Jurkat, Clone E6-1 (cell line): ENCODE results near the gene DR1. TPM values are rescaled to one million over a fixed set of nuclear protein-coding genes. Genes with fewer than 3 reads are reported as not detected.

Source experiments
- DNase-seq: peaks from one replicate; pipeline ENCODE4 v3.0.0-alpha.2; 2011; ENCODE audit warnings: low read depth, low spot score
- H3K4me3 ChIP-seq: 2 replicates; pipeline ENCODE4 v1.5.1; 2011; ENCODE audit warnings: mild to moderate bottlenecking, low read length, control low read depth, moderate library complexity
- polyA plus RNA-seq: library from polyadenylated mRNA; unstranded; fragments of >200 nt; gene quantifications from one replicate; pipeline ENCODE4 v1.2.1, GENCODE V29; 2012; ENCODE audit warnings: missing spikeins; ENCODE audit not compliant: insufficient read length, insufficient read depth

Gene DR1
- 49.7 TPM for polyA plus RNA-seq

DNA sequence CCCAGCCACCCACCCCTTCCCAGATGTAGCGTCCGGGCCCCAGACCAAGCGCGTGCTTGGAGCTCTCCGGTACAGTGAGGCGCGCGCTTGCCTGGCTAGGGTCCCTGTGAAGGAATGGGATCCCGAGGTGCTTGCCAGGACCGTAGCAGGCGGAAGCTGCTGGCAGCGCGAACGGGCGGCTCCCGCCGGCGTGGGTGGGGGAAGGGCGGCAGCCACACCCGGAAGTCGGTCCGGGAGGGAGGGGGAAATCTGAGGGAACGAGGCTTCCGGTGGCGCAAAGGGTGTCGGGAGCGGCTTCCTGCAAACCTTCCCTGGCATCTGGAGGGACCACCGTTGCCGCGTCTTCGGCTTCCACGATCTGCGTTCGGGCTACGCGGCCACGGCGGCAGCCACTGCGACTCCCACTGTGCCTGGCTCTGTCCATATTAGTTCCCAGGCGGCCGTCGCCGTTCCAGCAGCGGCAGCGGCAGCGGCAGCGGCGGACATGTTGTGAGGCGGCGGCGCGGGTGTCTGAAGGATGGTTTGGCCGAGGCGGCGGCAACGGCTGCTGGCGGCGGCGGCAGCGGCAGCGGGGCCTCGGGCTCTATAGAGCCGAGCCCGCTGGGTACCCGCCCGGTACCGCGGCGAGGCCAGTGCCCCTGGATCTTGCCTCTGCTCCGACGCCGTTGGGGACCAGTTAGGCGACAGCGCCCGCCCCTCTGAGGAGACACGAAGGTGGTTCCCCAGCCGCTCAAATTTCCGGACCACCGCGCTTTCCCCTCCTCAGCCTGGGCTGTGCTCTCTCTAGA is at the start of gene DR1:
Gene DR1, plus strand, starts transcription at position 275 of the 788 bp plus-strand sequence. CDS start 739 bp downstream, outside the sequence.
- peak; percentile 88 for DNase-seq
- peak within 1 kb of the TSS; percentile 92 for H3K4me3 ChIP-seq

- no peak overlapping the region for H3K4me3 ChIP-seq
- DNase-seq = no peak
Measured at GRCh38 chr1:93296555-93297154, 49.1 kb upstream of the DR1 start.

DNA sequence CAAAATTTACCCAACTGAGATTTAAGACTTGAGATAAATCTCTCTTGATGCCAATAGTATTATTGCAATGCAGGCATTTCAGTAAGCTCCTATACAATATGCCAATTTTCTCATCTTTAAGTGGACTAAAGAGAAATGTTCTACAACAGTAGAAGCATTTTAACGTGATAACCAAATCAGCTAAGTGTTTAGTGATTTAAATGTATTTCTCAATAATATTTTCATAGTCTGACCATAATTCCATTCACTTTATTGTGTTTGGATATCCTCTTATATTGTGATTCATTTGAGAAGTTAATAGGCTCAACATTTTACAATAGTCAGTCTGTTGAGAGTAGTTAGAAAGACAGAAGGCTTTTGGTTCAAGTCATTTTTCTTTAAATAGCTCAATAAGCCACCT is 44.6 kb upstream of the DR1 start:
- no peak for DNase-seq

DNA sequence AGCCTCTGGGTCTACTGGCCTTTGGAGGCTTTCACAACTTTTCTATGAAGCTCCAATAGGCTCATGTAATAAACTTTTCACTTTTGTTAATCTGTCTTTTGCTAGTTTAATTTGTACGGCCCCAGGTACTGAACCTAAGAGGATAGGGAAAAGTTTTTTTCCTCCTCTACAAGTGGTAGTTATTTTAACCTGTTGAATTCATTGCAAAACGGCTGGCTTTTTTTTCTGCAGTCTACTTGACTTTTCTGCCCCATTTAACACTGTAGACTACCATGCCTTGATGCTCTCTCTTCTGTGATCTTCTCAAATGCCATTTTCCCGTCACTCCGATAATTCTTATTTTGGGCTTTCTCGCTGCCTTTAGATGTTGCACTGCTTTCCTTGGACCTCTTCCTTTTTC is 43.6 kb upstream of the DR1 start:
- no peak overlapping the region for H3K4me3 ChIP-seq
- no peak for DNase-seq

More for the DNA sequence above, 44.6 kb upstream of the DR1 start:
- H3K4me3 ChIP-seq = no peak overlapping the region

DNA sequence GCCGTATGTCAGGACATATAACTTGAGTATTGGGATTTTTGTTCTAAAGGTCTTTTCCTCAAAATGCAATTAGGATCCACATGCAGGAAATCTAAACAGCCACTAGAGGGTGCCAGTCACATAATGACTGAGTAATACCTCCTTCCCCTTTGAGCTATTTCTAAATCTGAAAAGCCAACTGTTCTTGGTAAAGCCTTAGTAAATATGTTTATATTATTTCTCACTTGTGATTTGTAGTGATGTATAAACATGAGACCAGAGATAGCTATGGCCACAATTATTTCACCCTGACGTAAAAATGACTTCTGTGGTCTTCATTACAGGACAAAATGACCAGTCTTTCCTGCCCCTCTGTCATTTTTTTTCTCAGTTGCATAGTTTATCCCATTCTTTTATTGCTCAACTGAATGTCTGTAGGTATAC is 41.0 kb upstream of the DR1 start:
- no peak overlapping the region for H3K4me3 ChIP-seq
- DNase-seq = peak; percentile 63

GRCh38 chr1:93306920-93307319 is 38.8 kb upstream of the DR1 start:
- DNase-seq = no peak
- H3K4me3 ChIP-seq = no peak overlapping the region

DNA sequence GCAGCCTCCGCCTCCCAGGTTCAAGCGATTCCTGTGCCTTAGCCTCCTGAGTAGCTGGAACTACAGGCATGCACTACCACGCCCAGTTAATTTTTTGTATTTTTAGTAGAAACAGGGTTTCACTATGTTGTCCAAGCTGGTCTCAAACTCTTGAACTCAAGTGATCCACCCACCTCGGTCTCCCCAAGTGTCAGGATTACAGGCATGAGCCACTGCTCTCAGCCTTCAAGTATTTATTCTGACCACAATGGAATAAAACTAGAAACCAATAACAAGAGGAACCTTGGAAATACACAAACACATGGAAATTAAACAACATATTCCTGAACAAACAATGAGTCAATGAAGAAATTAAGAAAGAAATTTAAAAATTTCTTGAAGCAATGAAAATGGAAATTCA is 32.7 kb upstream of the DR1 start:
- H3K4me3 ChIP-seq = no peak overlapping the region
- DNase-seq = no peak

GRCh38 chr1:93317207-93317606 is 28.5 kb upstream of the DR1 start:
- H3K4me3 ChIP-seq = no peak overlapping the region
- DNase-seq = no peak

DNA sequence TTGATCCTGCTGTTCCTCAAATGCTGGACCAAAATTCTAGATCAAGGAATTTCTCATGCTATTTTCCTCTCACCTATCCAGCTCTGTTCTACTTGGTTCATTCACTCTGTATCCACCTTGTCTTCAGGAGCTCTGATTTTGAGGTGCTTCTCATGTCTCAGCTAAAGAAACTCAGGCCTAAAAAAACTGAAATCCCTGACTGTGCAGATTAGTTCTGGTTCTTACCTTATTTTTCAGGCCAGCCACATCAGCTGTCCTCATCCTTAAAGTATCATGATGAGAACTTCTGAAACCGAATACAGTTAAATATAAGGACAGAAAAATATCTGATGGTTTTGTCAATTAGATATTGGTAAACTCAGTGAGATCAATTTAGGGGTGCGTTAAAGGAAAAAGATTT is 27.8 kb upstream of the DR1 start:
- no peak overlapping the region for H3K4me3 ChIP-seq
- DNase-seq = no peak

DNA sequence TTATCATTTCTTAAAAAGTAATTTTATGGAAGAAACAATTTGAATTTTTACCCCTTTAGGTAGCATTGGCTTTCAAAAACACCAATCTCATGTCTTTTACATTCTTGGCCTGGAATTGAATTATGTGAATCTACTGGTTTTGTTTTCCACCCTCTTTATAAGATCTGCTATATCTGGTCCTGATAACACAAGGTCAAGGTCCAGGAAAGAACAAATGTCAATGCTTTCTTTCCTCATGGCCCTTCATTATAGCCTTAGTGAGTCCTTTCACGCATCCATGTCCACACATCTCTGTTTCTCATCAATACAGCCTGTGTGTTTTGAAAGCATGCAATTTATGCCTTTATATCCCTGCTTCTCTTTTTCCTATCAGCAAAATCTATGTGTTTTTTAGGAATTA is 24.0 kb upstream of the DR1 start:
- H3K4me3 ChIP-seq = no peak overlapping the region
- no peak for DNase-seq

- no peak for DNase-seq
- no peak overlapping the region for H3K4me3 ChIP-seq
Measured at GRCh38 chr1:93322349-93322748, 23.4 kb upstream of the DR1 start.

DNA sequence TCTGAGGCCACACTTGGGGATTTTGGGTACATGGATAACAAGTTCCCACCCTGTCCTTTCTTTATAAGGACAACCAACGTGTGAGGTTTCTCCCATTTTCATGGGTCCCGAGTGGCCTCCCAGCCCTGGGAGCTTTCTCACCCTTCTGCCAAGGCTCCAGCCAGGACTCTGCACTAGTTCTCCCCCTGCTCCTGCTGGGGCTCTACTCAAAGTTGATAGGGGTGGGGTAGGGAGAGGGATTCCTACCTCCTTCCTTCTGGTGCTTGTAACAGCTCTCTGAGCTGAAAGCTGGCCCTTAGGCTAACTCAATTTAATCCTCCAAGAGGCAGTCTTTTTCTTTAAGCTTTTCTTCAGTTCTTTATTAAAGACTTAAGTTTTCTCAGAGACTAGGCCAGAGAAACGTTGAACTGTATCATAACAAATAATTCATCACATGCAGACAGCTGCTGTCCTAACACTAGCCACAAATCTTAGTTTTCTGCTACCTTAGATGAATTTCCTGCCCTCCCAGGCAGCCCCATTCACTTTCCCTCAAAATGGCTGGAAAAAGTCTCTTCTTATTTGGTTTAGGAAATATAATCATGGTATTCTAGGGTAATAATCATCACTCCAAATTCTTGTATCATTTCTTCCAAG is 22.4 kb upstream of the DR1 start:
- DNase-seq = no peak
- H3K4me3 ChIP-seq = no peak overlapping the region

DNA sequence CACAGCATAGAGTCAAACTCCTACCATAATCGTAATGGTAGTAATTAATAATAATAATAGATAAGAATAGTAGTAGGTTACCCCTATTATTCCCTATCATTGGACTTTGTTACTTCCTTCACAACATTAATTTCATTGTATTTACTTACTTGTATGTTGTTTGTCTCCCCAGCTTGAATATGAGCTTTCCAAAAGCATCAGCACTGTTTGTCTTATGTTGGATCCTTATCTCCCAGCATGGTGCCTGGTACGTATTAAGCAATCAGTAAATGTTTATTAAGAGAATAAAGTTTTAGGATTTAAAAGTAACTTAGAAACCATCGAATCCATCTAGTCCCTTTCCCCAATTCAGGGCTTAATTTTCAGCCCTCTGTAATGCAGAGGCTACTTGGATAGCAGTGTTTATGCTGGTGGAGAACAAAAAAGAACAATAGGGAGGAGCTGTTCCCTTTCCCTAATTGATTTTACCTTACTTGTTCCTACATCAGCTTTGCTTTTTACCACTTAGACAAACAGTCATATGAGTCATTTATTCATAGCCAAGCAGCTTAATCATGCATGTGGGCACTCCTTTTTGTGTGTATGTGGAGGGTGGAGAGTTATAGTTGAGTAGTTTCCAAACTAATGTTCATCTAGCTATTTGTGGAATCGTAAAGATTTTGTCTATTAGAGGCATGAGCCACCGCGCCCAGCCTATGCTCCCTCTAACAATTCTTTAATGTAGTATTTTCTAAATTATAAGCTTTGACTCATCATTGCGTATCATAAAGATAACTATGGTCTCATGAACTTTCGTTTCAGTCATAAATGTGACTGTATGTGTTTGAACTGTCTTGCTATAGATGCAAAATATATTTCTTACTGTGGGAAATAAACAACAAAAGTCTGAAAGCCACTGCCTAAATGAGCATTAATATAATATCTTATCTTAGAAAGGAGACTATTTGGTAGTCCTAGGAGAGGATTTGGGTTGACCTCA is 20.9 kb upstream of the DR1 start:
- H3K4me3 ChIP-seq = no peak overlapping the region
- no peak for DNase-seq

- no peak overlapping the region for H3K4me3 ChIP-seq
- DNase-seq = no peak
Measured at GRCh38 chr1:93328809-93329760, 16.6 kb upstream of the DR1 start.

GRCh38 chr1:93330196-93330595 is 15.5 kb upstream of the DR1 start:
- no peak overlapping the region for H3K4me3 ChIP-seq
- no peak for DNase-seq

DNA sequence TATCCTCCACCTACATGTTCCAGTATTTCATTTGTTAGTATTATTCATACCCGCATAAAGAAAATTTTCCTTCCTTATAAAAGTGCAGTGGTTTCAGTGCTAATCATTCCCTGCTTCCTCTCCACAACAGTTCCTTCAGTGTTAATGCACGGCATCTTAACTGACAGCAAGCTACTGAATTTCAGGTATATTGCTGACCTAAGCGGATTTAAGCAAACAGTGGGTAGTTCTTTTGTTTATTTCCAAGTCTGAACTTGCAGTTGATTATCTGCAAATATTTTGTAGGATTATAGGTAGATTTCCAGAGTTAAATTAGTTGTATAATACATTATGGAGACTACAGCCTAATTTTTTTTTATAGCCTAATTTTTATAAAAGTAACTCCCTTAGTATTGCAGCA is 15.1 kb upstream of the DR1 start:
- H3K4me3 ChIP-seq = no peak overlapping the region
- no peak for DNase-seq

- DNase-seq = no peak
- H3K4me3 ChIP-seq = no peak overlapping the region
Measured at GRCh38 chr1:93331412-93331811, 14.3 kb upstream of the DR1 start.

GRCh38 chr1:93332368-93332767 is 13.3 kb upstream of the DR1 start:
- DNase-seq = no peak
- no peak overlapping the region for H3K4me3 ChIP-seq
